ENCODE measurements around the gene SULT2A1.

The SULT2A1 gene

GRCh38 chr19:47842941-47843340, 43.2 kb downstream of the SULT2A1 start:
- no peak for DNase-seq (ENCODE audit: low read depth)
- H3K4me3 ChIP-seq (ENCODE audit: control insufficient read depth, low read depth, low read length) = no peak overlapping the region
- TF ChIP-seq CTCF (conservative IDR thresholded peaks at IDR 0.05; ENCODE audit: control insufficient read depth, insufficient read depth, low read depth, low read length) = no peak

GRCh38 chr19:47839913-47840312, 46.2 kb downstream of the SULT2A1 start:
- no peak for TF ChIP-seq CTCF (conservative IDR thresholded peaks at IDR 0.05; ENCODE audit: control insufficient read depth, insufficient read depth, low read depth, low read length)
- no peak for DNase-seq (ENCODE audit: low read depth)
- no peak overlapping the region for H3K4me3 ChIP-seq (ENCODE audit: control insufficient read depth, low read depth, low read length)

- no peak overlapping the region for H3K4me3 ChIP-seq (ENCODE audit: control insufficient read depth, low read depth, low read length)
- DNase-seq (ENCODE audit: low read depth) = no peak
- no peak for TF ChIP-seq CTCF (conservative IDR thresholded peaks at IDR 0.05; ENCODE audit: control insufficient read depth, insufficient read depth, low read depth, low read length)
Observed at GRCh38 chr19:47839411-47839810, 46.7 kb downstream of the SULT2A1 start.

- no peak for TF ChIP-seq CTCF (conservative IDR thresholded peaks at IDR 0.05; ENCODE audit: control insufficient read depth, insufficient read depth, low read depth, low read length)
- H3K4me3 ChIP-seq (ENCODE audit: control insufficient read depth, low read depth, low read length) = no peak overlapping the region
- no peak for DNase-seq (ENCODE audit: low read depth)
Observed at GRCh38 chr19:47836038-47836437, 50.1 kb downstream of the SULT2A1 start.

GRCh38 chr19:47832723-47833122, 53.4 kb downstream of the SULT2A1 start:
- no peak for TF ChIP-seq CTCF (conservative IDR thresholded peaks at IDR 0.05; ENCODE audit: control insufficient read depth, insufficient read depth, low read depth, low read length)
- H3K4me3 ChIP-seq (ENCODE audit: control insufficient read depth, low read depth, low read length) = no peak overlapping the region

GRCh38 chr19:47826800-47827199, 59.3 kb downstream of the SULT2A1 start:
- no peak for DNase-seq (ENCODE audit: low read depth)
- TF ChIP-seq CTCF (conservative IDR thresholded peaks at IDR 0.05; ENCODE audit: control insufficient read depth, insufficient read depth, low read depth, low read length) = no peak
- H3K4me3 ChIP-seq (ENCODE audit: control insufficient read depth, low read depth, low read length) = no peak overlapping the region

More at GRCh38 chr19:47832723-47833122, 53.4 kb downstream of the SULT2A1 start:
- DNase-seq (ENCODE audit: low read depth) = no peak

- DNase-seq (ENCODE audit: low read depth) = no peak
- no peak for TF ChIP-seq CTCF (conservative IDR thresholded peaks at IDR 0.05; ENCODE audit: control insufficient read depth, insufficient read depth, low read depth, low read length)
- no peak overlapping the region for H3K4me3 ChIP-seq (ENCODE audit: control insufficient read depth, low read depth, low read length)
Observed at GRCh38 chr19:47824396-47824795, 61.7 kb downstream of the SULT2A1 start.

Data from fibroblast of mammary gland (primary cell).